ENCODE data around the gene MTX2. TPM values are rescaled to one million over a fixed set of nuclear protein-coding genes. Genes with fewer than 3 reads are reported as not detected.

MTX2 gene
- total RNA-seq, 1 donor = 13.0 TPM

- no peak for DNase-seq (ENCODE audit: insufficient read length, low spot score, missing footprints)
- no peak overlapping the region for H3K4me2 ChIP-seq (ENCODE audit: insufficient read depth, low read length)
- no peaks in the 10 kb centered on the region for H4K20me1 ChIP-seq (ENCODE audit: insufficient read depth, low read length)
- no peaks in the 10 kb centered on the region for H3K27me3 ChIP-seq (ENCODE audit: insufficient read depth, low read length)
- no peaks in the 10 kb centered on the region for H3K4me1 ChIP-seq (ENCODE audit: insufficient read depth, low read length)
- H3K9me3 ChIP-seq (ENCODE audit: low read depth, low read length) = no peaks in the 10 kb centered on the region
- H3K36me3 ChIP-seq (ENCODE audit: insufficient read depth, low read length) = no peaks in the 10 kb centered on the region
- TF ChIP-seq CTCF (IDR thresholded peaks at IDR 0.05; ENCODE audit: extremely low read depth, low read depth, low read length) = no peak
- H3K79me2 ChIP-seq (ENCODE audit: insufficient read depth, low read length) = no peaks in the 10 kb centered on the region
- H3K27ac ChIP-seq (ENCODE audit: low read depth, low read length) = no peak overlapping the region
- no peak overlapping the region for H2AFZ ChIP-seq (ENCODE audit: low read length)
- no peak overlapping the region for H3K4me3 ChIP-seq (ENCODE audit: insufficient read depth, low read length)
These were observed 109.1 kb downstream of the MTX2 start for GRCh38 chr2:176378323-176378722.

GRCh38 chr2:176380341-176380740 is 111.1 kb downstream of the MTX2 start:
- Histone ChIP-seq H3K4me3 (ENCODE audit: insufficient read depth, low read length) (no peak overlapping the region), H4K20me1 (ENCODE audit: insufficient read depth, low read length) (no peaks in the 10 kb centered on the region), H3K9me3 (ENCODE audit: low read depth, low read length) (no peaks in the 10 kb centered on the region), H3K79me2 (ENCODE audit: insufficient read depth, low read length) (no peaks in the 10 kb centered on the region), H3K4me1 (ENCODE audit: insufficient read depth, low read length) (no peaks in the 10 kb centered on the region), H2AFZ (ENCODE audit: low read length) (no peak overlapping the region), H3K27ac (ENCODE audit: low read depth, low read length) (no peak overlapping the region), H3K36me3 (ENCODE audit: insufficient read depth, low read length) (no peaks in the 10 kb centered on the region), H3K4me2 (ENCODE audit: insufficient read depth, low read length) (no peak overlapping the region), H3K27me3 (ENCODE audit: insufficient read depth, low read length) (no peaks in the 10 kb centered on the region)
- no peak for DNase-seq (ENCODE audit: insufficient read length, low spot score, missing footprints)
- TF ChIP-seq CTCF (IDR thresholded peaks at IDR 0.05; ENCODE audit: extremely low read depth, low read depth, low read length) = no peak

- no peak overlapping the region for H3K27ac ChIP-seq (ENCODE audit: low read depth, low read length)
- H2AFZ ChIP-seq (ENCODE audit: low read length) = no peak overlapping the region
- no peaks in the 10 kb centered on the region for H3K4me1 ChIP-seq (ENCODE audit: insufficient read depth, low read length)
- H3K36me3 ChIP-seq (ENCODE audit: insufficient read depth, low read length) = no peaks in the 10 kb centered on the region
- H3K4me2 ChIP-seq (ENCODE audit: insufficient read depth, low read length) = no peak overlapping the region
- DNase-seq (ENCODE audit: insufficient read length, low spot score, missing footprints) = no peak
- no peak for TF ChIP-seq CTCF (IDR thresholded peaks at IDR 0.05; ENCODE audit: extremely low read depth, low read depth, low read length)
- no peak overlapping the region for H3K4me3 ChIP-seq (ENCODE audit: insufficient read depth, low read length)
- H3K79me2 ChIP-seq (ENCODE audit: insufficient read depth, low read length) = no peaks in the 10 kb centered on the region
- H4K20me1 ChIP-seq (ENCODE audit: insufficient read depth, low read length) = no peaks in the 10 kb centered on the region
- no peaks in the 10 kb centered on the region for H3K9me3 ChIP-seq (ENCODE audit: low read depth, low read length)
- no peaks in the 10 kb centered on the region for H3K27me3 ChIP-seq (ENCODE audit: insufficient read depth, low read length)
These were observed 113.9 kb downstream of the MTX2 start for GRCh38 chr2:176383100-176383499.

GRCh38 chr2:176383836-176384442 is 114.7 kb downstream of the MTX2 start:
- Histone ChIP-seq H3K9me3 (ENCODE audit: low read depth, low read length) (no peaks in the 10 kb centered on the region), H3K4me3 (ENCODE audit: insufficient read depth, low read length) (no peak overlapping the region), H4K20me1 (ENCODE audit: insufficient read depth, low read length) (no peaks in the 10 kb centered on the region), H3K4me1 (ENCODE audit: insufficient read depth, low read length) (no peaks in the 10 kb centered on the region), H3K36me3 (ENCODE audit: insufficient read depth, low read length) (no peaks in the 10 kb centered on the region), H3K4me2 (ENCODE audit: insufficient read depth, low read length) (no peak overlapping the region), H3K79me2 (ENCODE audit: insufficient read depth, low read length) (no peaks in the 10 kb centered on the region), H2AFZ (ENCODE audit: low read length) (no peak overlapping the region), H3K27me3 (ENCODE audit: insufficient read depth, low read length) (no peaks in the 10 kb centered on the region), H3K27ac (ENCODE audit: low read depth, low read length) (no peak overlapping the region)
- TF ChIP-seq CTCF (IDR thresholded peaks at IDR 0.05; ENCODE audit: extremely low read depth, low read depth, low read length) = no peak
- DNase-seq (ENCODE audit: insufficient read length, low spot score, missing footprints) = no peak
